Measurements from ENCODE around the gene PPP2R2D.

Gene PPP2R2D

DNA sequence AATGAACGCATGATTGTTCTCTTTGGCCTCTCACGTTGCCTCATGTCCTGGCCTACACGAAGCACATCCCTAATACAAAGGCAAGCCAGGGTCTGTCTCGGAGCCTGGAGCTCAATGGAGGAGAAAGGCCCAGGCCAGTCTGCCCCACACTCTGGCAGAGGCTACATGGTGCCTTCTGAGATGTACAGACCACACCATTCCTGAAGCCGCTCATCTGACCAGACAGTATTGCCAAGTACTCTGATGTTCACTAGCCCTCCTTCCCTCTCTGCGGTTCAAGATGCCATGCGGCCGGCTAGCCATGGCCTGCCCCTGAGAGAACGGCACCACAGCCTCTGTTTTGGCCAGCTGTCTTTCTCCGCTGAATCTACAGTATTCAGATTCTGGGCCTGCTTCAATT is 75.0 kb downstream of the PPP2R2D start:
- TF ChIP-seq, protein P1, sequence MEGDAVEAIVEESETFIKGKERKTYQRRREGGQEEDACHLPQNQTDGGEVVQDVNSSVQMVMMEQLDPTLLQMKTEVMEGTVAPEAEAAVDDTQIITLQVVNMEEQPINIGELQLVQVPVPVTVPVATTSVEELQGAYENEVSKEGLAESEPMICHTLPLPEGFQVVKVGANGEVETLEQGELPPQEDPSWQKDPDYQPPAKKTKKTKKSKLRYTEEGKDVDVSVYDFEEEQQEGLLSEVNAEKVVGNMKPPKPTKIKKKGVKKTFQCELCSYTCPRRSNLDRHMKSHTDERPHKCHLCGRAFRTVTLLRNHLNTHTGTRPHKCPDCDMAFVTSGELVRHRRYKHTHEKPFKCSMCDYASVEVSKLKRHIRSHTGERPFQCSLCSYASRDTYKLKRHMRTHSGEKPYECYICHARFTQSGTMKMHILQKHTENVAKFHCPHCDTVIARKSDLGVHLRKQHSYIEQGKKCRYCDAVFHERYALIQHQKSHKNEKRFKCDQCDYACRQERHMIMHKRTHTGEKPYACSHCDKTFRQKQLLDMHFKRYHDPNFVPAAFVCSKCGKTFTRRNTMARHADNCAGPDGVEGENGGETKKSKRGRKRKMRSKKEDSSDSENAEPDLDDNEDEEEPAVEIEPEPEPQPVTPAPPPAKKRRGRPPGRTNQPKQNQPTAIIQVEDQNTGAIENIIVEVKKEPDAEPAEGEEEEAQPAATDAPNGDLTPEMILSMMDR (IDR thresholded peaks at IDR 0.05; ENCODE audit: low read depth, low read length): no peak
- no peak overlapping the region for H3K4me3 ChIP-seq (ENCODE audit: low read depth, low read length)

DNA sequence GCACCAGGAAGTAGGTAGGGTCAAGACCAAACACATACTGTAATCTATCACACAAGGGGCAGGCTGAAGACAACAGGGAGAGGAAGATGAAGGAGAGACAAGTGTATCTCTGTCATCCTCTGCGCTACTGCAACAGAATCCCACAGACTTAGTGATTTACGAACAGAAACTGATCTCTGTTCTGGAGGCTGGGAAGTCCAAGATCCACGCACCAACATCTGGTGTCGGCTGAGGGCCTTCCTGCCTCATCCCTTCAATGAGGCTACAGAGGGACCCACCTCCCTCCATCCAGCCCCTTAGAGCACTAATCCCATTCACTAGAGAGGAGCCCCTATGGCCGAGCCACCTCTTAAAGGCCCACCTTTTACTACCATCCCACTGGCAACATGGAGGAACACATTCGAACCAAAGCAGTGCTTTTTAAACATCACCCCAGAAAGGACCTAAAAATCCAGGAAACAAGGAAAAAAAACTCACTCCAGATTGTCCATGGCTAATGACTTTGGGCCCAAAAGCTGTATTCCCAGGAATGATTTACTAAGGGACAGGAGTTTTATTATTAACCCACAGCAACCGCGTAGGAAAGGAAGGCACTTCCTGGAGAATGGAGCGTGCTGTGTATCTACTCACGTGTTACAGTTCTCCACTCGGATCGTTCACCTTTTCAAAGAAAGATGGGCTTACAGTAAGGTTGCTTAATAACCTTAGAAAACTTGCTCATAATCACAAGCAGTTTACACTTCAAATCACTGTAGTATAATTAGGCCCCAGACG is 76.7 kb downstream of the PPP2R2D start:
- TF ChIP-seq, protein P1 (IDR thresholded peaks at IDR 0.05; ENCODE audit: low read depth, low read length): no peak
- H3K4me3 ChIP-seq (ENCODE audit: low read depth, low read length): no peak overlapping the region

DNA sequence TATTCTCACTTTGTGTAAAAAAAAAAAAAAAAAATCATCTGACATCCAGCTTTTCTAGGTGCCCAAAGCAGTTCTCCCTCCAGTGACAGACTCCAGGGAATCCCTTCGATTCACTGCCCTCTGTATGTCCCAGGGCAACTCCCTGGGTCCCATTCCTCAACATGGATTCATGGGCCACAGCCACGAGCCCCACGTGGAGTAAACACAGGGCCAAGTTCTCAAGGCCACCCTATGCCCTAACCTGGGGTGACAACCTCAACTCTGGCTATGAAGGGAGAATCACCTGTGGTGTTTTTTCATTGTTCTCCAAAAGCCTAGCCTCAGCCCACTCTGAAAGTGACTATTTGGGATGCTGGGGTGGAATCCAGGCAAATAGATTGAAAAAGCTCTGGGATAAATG is 77.6 kb downstream of the PPP2R2D start:
- no peak overlapping the region for H3K4me3 ChIP-seq (ENCODE audit: low read depth, low read length)
- TF ChIP-seq, protein P1 (IDR thresholded peaks at IDR 0.05; ENCODE audit: low read depth, low read length): no peak

DNA sequence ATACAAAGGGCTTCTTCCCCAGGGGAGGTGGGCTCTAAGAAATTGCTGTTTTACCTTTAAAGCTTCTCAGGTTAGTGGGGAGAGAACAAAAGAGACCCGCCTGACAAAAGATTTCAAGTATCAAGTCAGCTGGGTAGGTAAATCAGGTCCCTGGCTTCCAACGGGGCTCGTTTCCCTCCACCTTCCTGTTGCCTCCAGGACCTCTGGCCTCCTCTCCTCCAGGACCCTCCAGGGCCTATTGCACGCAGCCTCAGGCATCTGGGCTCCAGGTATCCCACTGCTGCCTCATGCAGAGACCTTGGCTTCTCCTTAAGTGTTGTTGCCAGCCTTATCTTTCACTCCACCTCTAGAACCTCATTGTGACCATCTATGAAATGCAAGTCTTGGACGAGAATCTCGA is 78.0 kb downstream of the PPP2R2D start:
- peak overlapping the region; percentile 95 for H3K4me3 ChIP-seq (ENCODE audit: low read depth, low read length)
- TF ChIP-seq, protein P1 (IDR thresholded peaks at IDR 0.05; ENCODE audit: low read depth, low read length): no peak

DNA sequence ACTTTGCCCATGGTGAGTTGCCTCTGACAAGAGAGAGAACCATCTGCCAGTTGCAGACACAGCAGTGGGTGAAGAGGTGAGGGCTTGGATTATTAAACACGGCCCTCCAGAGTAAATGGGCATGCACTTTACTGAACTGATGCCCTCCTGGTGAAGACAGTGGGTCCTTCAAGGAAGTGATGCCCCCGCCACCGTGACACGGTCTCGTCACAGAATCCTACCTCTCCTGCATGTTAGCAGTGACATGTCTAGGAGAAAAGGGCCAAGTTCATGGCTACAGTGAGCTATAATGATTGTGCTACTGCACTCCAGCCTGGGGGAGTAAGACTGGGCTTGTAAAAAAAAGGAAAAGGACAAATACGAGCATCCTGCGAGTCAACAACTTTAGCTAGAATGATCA is 78.5 kb downstream of the PPP2R2D start:
- TF ChIP-seq, protein P1 (IDR thresholded peaks at IDR 0.05; ENCODE audit: low read depth, low read length): no peak
- H3K4me3 ChIP-seq (ENCODE audit: low read depth, low read length): peak overlapping the region; percentile 95

DNA sequence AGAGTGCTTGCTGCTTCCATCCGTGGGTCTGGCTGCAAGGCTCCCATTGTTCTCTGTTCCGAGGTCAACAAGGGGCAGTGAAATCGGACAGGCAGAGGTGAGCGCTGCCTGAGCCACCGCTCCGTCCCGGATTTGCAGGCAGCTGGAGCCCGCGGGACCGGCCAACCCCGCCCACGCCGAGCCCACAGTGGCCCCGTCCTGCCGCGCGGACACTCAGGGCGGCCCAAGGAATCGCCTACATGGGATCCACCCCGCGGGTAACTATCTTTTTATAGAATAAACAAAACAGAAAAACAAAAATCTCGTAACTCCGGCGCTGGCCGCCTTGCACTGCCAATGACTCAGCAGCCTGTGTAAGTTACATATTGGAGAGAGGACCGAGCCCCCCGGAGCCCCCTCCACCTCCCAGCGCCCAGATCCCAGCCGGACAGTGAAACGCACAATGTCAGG is 79.0 kb downstream of the PPP2R2D start:
- H3K4me3 ChIP-seq (ENCODE audit: low read depth, low read length): peak overlapping the region; percentile 95
- TF ChIP-seq, protein P1 (IDR thresholded peaks at IDR 0.05; ENCODE audit: low read depth, low read length): no peak

DNA sequence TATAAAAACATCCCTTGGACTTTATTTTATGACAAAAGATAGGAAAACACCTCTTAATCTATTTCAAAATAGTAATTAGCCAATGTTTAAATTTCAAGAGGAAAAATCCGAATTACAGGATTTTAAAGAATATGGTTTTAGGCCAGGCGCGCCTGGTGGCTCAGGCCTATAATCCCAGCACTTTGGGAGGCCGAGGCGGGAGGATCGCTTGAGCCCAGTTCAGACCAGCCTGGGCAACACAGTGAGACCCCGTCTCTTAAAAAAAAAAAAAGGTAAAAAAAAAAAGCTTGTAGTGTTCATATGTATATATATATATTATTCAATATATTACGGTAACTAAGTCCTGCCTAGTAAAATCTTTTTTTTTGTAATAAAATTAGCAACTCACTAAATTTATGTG is 79.5 kb downstream of the PPP2R2D start:
- TF ChIP-seq, protein P1 (IDR thresholded peaks at IDR 0.05; ENCODE audit: low read depth, low read length): no peak
- peak overlapping the region; percentile 95 for H3K4me3 ChIP-seq (ENCODE audit: low read depth, low read length)

Measured in WI38 (cell line).